Uterus (tissue), 2 donors: ENCODE measurements around the gene LCE3B.

Experiments
- POLR2A ChIP-seq, 2 donors: fragments of 450-650 bp; IDR thresholded peaks; one replicate each; pipeline ENCODE4 v1.6.1; 2016; ENCODE audit warnings: antibody characterized with exemption in 2 of 2, mild to moderate bottlenecking in 1 of 2, moderate library complexity in 1 of 2
- TF ChIP-seq, protein P1 (sequence below), 4 experiments: fragments of 200-600 bp in 2 of 4; fragments of 450-650 bp in 2 of 4; sonication (generic) in 2 of 4; IDR thresholded peaks; one replicate each; pipeline ENCODE4 v1.5.1; 2016 to 2019; ENCODE audit warnings: antibody characterized with exemption in 4 of 4, mild to moderate bottlenecking in 2 of 4, moderate library complexity in 1 of 4

DNA sequence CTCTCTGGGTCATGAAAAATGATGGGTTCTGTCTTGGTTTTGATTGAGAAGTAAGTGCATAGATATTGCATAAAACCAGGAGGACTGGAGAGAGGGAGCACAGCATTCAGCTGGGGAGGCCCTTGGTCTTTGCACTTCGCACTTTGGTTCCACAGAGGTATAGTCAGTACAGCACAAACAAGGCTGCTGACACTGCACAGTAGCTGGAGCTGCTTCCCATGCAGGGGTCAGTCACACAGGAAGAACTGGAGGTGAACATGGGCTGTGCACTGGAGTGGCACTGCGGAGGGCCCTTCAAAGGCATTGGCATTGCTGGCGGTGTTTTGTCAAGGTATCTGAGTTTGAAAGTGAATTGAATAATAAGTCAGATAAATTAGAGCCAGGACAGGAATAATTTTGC, 45.0 kb downstream of the LCE3B start:
- TF ChIP-seq, protein P1, sequence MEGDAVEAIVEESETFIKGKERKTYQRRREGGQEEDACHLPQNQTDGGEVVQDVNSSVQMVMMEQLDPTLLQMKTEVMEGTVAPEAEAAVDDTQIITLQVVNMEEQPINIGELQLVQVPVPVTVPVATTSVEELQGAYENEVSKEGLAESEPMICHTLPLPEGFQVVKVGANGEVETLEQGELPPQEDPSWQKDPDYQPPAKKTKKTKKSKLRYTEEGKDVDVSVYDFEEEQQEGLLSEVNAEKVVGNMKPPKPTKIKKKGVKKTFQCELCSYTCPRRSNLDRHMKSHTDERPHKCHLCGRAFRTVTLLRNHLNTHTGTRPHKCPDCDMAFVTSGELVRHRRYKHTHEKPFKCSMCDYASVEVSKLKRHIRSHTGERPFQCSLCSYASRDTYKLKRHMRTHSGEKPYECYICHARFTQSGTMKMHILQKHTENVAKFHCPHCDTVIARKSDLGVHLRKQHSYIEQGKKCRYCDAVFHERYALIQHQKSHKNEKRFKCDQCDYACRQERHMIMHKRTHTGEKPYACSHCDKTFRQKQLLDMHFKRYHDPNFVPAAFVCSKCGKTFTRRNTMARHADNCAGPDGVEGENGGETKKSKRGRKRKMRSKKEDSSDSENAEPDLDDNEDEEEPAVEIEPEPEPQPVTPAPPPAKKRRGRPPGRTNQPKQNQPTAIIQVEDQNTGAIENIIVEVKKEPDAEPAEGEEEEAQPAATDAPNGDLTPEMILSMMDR (IDR thresholded peaks at IDR 0.05): no peak
- TF ChIP-seq POLR2A (IDR thresholded peaks at IDR 0.05): no peak
